ENCODE results near the gene NLGN1.

DNA sequence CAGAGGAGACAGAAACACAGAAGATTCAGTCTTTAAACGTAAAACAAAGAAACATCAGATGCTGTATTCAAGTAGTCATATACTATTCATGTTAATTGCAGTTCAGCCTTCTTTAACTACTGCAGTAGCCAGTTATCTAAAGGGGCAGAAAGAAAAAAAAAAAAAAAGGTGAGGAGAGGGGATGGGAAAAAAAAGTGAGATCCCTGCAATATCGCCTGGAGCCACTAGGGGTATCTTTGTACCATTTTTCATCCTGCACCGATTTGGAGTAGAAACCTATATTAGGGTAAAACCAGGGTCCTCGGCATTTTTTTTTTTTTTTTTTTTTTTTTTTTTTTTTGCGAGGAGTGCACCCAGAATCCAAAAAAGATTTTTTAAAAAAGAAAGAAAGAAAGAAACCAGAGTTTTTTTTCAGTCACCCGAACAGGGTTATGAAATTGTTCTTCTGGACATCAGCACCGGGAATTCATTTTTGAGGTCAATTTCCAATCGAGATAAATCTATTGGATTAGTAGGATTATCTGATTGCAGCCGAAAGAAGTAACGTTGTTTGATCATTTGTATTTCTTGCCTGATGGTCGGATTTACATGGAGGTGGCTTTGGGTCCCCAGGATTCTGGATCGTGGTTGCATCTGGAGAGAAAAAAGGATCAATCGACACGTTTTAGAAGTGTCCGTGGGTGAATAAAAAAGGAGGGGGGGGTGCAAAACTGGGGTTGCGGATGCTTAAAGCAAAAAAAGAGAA lies 186.7 kb downstream of the NLGN1 start:
- TF ChIP-seq, protein P1, sequence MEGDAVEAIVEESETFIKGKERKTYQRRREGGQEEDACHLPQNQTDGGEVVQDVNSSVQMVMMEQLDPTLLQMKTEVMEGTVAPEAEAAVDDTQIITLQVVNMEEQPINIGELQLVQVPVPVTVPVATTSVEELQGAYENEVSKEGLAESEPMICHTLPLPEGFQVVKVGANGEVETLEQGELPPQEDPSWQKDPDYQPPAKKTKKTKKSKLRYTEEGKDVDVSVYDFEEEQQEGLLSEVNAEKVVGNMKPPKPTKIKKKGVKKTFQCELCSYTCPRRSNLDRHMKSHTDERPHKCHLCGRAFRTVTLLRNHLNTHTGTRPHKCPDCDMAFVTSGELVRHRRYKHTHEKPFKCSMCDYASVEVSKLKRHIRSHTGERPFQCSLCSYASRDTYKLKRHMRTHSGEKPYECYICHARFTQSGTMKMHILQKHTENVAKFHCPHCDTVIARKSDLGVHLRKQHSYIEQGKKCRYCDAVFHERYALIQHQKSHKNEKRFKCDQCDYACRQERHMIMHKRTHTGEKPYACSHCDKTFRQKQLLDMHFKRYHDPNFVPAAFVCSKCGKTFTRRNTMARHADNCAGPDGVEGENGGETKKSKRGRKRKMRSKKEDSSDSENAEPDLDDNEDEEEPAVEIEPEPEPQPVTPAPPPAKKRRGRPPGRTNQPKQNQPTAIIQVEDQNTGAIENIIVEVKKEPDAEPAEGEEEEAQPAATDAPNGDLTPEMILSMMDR (IDR thresholded peaks at IDR 0.05): peak; percentile 45 to 70 (median 64)
- no peak for TF ChIP-seq POLR2AphosphoS5 (IDR thresholded peaks at IDR 0.05)
- TF ChIP-seq POLR2A (IDR thresholded peaks at IDR 0.05; ENCODE audit: low read depth): no peak
- TF ChIP-seq EP300 (IDR thresholded peaks at IDR 0.05): no peak
